ENCODE results near the gene TMEM117. TPM values are rescaled to one million over a fixed set of nuclear protein-coding genes. Genes with fewer than 3 reads are reported as not detected.

TMEM117 gene
- total and polyA plus RNA-seq, 12 donors: 4.0 to 8.5 (median 7.1) TPM

- no peaks in the 10 kb centered on the region for H3K4me1 ChIP-seq
- DNase-seq (no peak), ATAC-seq (no peak)
- intact Hi-C loops (cut with DNase I): no loop called here
- WGBS, 2 donors: 96 to 97% methylated on average over 2 of the region's 2 CpGs
- H3K9me3 ChIP-seq: no peaks in the 10 kb centered on the region
- H3K36me3 ChIP-seq: no peaks in the 10 kb centered on the region
- H3K27me3 ChIP-seq: no peaks in the 10 kb centered on the region
- H3K27ac ChIP-seq: no peak overlapping the region
- TF ChIP-seq CTCF (IDR thresholded peaks at IDR 0.05): no peak
- no peak overlapping the region for H3K4me3 ChIP-seq
Measured at GRCh38 chr12:43893670-43894069, 57.8 kb downstream of the TMEM117 start.

GRCh38 chr12:43895580-43896206 is 59.8 kb downstream of the TMEM117 start:
- no peak for TF ChIP-seq CTCF (IDR thresholded peaks at IDR 0.05)
- WGBS, 2 donors: 97% methylated on average over 1 of the region's 1 CpG
- Histone ChIP-seq H3K27ac (no peak overlapping the region), H3K36me3 (no peaks in the 10 kb centered on the region), H3K4me1 (peaks cover 0 to 6% (median 0%) of the 10 kb centered on the region in 9 donors), H3K9me3 (no peaks in the 10 kb centered on the region), H3K4me3 (no peak overlapping the region), H3K27me3 (no peaks in the 10 kb centered on the region)
- ATAC-seq (no peak), DNase-seq (no peak)
- intact Hi-C loops (cut with DNase I): no loop called here

GRCh38 chr12:43896496-43896895 is 60.6 kb downstream of the TMEM117 start:
- no peaks in the 10 kb centered on the region for H3K36me3 ChIP-seq
- DNase-seq (no peak), ATAC-seq (no peak)
- intact Hi-C loops (cut with DNase I): no loop called here
- H3K27ac ChIP-seq: no peak overlapping the region
- no peaks in the 10 kb centered on the region for H3K9me3 ChIP-seq
- no peak overlapping the region for H3K4me3 ChIP-seq
- TF ChIP-seq CTCF (IDR thresholded peaks at IDR 0.05): no peak
- 95 to 98% methylated on average over 1 of the region's 1 CpG for WGBS, 2 donors
- no peaks in the 10 kb centered on the region for H3K27me3 ChIP-seq
- H3K4me1 ChIP-seq: peaks cover 0 to 6% (median 0%) of the 10 kb centered on the region in 9 donors

GRCh38 chr12:43898474-43898873 is 62.6 kb downstream of the TMEM117 start:
- no peaks in the 10 kb centered on the region for H3K27me3 ChIP-seq
- no peak overlapping the region for H3K27ac ChIP-seq
- 63 to 67% methylated on average over 3 of the region's 3 CpGs for WGBS, 2 donors
- peak in 1 of 8 donors; percentile 57 for ATAC-seq
- no peaks in the 10 kb centered on the region for H3K9me3 ChIP-seq
- no peak for DNase-seq
- no peak for TF ChIP-seq CTCF (IDR thresholded peaks at IDR 0.05)
- H3K4me3 ChIP-seq: no peak overlapping the region
- intact Hi-C loops (cut with DNase I): no loop called here
- H3K36me3 ChIP-seq: no peaks in the 10 kb centered on the region
- H3K4me1 ChIP-seq: peaks cover 0 to 6% (median 0%) of the 10 kb centered on the region in 9 donors

Data from heart right ventricle (tissue), 16 donors.